Activated CD4-positive, alpha-beta T cell treated with anti-CD3 and anti-CD28 coated beads for 36 hours (primary cell): Measurements from ENCODE around the gene MAPK11. TPM values are rescaled to one million over a fixed set of nuclear protein-coding genes. Genes with fewer than 3 reads are reported as not detected.

ENCODE experiments used
- ATAC-seq: fragments of 200-7000 bp; cut with Tn5 transposase; one replicate; pipeline ENCODE4 v1.10.0; 2021; ENCODE audit warnings: mild to moderate bottlenecking, moderate library complexity
- CTCF ChIA-PET: fragments of 350-600 bp; sonication (Branson Sonifier 250); formaldehyde crosslinking; loops from one replicate; lab custom pipeline; 2021; ENCODE audit warnings: antibody characterized with exemption; lab: Charles Lee
- POLR2A ChIA-PET: fragments of 350-600 bp; sonication (Branson Sonifier 250); formaldehyde crosslinking; loops from one replicate; lab custom pipeline; 2021; ENCODE audit warnings: antibody characterized with exemption, inconsistent platforms; lab: Charles Lee
- DNase-seq: peaks from one replicate; pipeline ENCODE4 v3.0.0-alpha.2; 2020
- H3K27ac Mint-ChIP-seq: one replicate; pipeline ENCODE4 v1.8.0; 2021; ENCODE audit warnings: mixed read lengths
- H3K27me3 Mint-ChIP-seq: one replicate; pipeline ENCODE4 v1.8.0; 2021; ENCODE audit warnings: mixed read lengths
- H3K36me3 Mint-ChIP-seq: one replicate; pipeline ENCODE4 v1.8.0; 2021; ENCODE audit warnings: low read depth, mixed read lengths
- H3K4me1 Mint-ChIP-seq: one replicate; pipeline ENCODE4 v1.8.0; 2021; ENCODE audit warnings: mixed read lengths
- H3K4me3 Mint-ChIP-seq: one replicate; pipeline ENCODE4 v1.8.0; 2021; ENCODE audit warnings: mild to moderate bottlenecking, moderate library complexity, mixed read lengths
- H3K9me3 Mint-ChIP-seq: one replicate; pipeline ENCODE4 v1.8.0; 2021; ENCODE audit warnings: low read depth, mixed read lengths
- intact Hi-C, 2 experiments: fragments of 100-400 bp; cut with DNase I in 1 of 2; cut with micrococcal nuclease in 1 of 2; formaldehyde crosslinking; loops; one replicate each; pipeline versions ENCODE4 v1.14.2 to v1.15.1; 2022 to 2024; cut with DNase I, micrococcal nuclease
- total RNA-seq, 2 experiments: library from RNA; stranded (reverse); gene quantifications; one replicate each; pipeline ENCODE4 v1.2.3, GENCODE V29; 2021

MAPK11 gene
- total RNA-seq, 2 experiments from 2014 or later, result 11.6 to 13.6 TPM

DNA sequence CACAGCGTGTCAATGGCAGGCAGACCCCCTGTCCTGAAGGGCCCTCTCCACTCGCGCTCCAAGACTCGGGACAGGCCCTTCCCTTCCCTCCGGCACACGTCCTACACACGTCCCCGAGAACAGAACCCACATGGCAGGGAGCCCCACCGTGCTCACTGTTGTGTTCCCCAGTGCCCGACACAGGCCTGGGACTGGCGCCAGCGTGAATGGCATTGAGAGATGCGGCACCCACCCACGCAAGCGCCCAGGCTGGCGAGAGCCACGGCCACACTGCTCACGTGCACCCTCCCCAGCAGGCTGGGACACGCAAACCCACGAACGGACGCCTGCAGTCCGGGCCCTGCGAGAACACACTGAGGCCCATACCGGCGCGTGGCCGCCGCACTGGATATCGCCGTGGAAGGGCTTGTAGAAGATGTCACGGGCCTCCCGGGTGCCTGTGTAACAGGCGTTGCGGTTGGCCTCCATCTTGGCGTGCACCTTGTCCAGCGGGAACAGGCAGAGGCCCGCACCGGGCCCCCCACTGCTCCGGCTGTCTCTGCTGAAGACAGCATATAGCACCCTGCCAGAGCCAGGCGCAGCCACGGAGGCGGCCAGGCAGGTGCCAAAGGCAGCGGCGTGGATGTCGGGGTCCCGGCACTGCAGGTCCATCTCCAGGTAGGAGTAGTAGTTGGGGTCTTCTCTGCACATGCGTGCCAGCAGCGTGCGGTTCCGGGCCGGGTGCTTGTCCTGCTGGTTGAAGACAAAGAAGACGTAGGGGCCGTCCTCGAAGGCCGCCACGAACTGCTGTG, 19.2 kb upstream of the MAPK11 start:
- DNase-seq (no peak), ATAC-seq (no peak)
- H3K27me3 Mint-ChIP-seq, result peaks cover 22% of the 10 kb centered on the region
- intact Hi-C loops, result no loop called here
- H3K4me1 Mint-ChIP-seq, result peaks cover 5% of the 10 kb centered on the region
- ChIA-PET CTCF (no interaction called here), POLR2A (no interaction called here)
- no peaks in the 10 kb centered on the region for H3K36me3 Mint-ChIP-seq
- no peaks in the 10 kb centered on the region for H3K9me3 Mint-ChIP-seq
- no peak overlapping the region for H3K4me3 Mint-ChIP-seq
- H3K27ac Mint-ChIP-seq, result no peak overlapping the region

DNA sequence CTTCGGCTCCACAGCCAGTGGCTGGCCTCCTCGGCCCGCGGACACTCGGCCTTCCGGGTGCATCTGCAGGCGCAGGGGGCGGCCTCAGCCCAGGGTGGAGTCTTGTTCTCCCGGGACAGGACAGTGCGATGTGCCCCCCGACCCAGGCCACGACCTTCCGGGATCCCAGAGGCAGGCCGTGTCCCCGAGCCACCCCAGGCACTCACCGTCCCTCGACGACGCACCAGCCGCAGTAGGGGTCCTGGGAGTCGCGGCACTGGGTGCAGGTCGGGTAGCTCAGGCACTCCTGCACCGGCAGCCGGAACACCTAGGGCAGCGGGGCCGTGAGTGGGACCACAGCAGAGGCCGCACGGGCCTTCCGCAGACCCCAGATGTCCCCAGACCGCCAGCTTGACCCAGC, 17.6 kb upstream of the MAPK11 start:
- ChIA-PET CTCF (no interaction called here), POLR2A (no interaction called here)
- Mint-ChIP-seq H3K27me3 (peaks cover 17% of the 10 kb centered on the region), H3K36me3 (no peaks in the 10 kb centered on the region), H3K4me1 (peaks cover 3% of the 10 kb centered on the region), H3K4me3 (no peak overlapping the region), H3K27ac (no peak overlapping the region), H3K9me3 (no peaks in the 10 kb centered on the region)
- DNase-seq (no peak), ATAC-seq (no peak)
- intact Hi-C loops, result no loop called here

GRCh38 chr22:50286701-50287318, 16.6 kb upstream of the MAPK11 start:
- DNase-seq, result no peak
- Mint-ChIP-seq H3K36me3 (no peaks in the 10 kb centered on the region), H3K4me3 (no peak overlapping the region), H3K27ac (no peak overlapping the region), H3K27me3 (peaks cover 8% of the 10 kb centered on the region), H3K4me1 (no peaks in the 10 kb centered on the region), H3K9me3 (no peaks in the 10 kb centered on the region)
- ATAC-seq, result no peak
- ChIA-PET POLR2A (no interaction called here), CTCF (no interaction called here)
- intact Hi-C loops, result no loop called here

DNA sequence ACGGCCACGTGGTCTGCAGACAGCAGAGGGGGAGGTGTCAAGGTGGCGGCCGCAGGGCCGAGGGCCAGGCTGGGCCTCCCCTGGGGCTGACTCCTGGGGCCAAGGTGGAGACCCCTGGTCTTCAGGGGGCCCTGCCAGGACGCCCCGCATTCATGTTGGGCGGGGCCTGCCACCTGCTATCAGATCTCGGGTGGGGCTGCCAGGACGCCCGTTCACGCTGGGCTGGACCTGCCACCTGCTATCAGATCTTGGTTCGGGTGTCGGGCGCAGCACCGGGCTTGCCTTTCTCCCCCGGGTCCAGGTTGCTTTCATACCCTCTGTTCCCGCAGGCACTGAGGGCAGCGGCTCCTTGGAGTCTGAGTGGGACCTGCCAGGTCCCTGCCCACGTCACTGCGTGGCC, 16.1 kb upstream of the MAPK11 start:
- DNase-seq, result no peak
- H3K27ac Mint-ChIP-seq, result no peak overlapping the region
- ChIA-PET POLR2A (no interaction called here), CTCF (no interaction called here)
- no peaks in the 10 kb centered on the region for H3K36me3 Mint-ChIP-seq
- H3K4me3 Mint-ChIP-seq, result no peak overlapping the region
- intact Hi-C loops, result no loop called here
- ATAC-seq, result no peak
- H3K9me3 Mint-ChIP-seq, result no peaks in the 10 kb centered on the region
- H3K27me3 Mint-ChIP-seq, result peaks cover 3% of the 10 kb centered on the region
- H3K4me1 Mint-ChIP-seq, result no peaks in the 10 kb centered on the region

DNA sequence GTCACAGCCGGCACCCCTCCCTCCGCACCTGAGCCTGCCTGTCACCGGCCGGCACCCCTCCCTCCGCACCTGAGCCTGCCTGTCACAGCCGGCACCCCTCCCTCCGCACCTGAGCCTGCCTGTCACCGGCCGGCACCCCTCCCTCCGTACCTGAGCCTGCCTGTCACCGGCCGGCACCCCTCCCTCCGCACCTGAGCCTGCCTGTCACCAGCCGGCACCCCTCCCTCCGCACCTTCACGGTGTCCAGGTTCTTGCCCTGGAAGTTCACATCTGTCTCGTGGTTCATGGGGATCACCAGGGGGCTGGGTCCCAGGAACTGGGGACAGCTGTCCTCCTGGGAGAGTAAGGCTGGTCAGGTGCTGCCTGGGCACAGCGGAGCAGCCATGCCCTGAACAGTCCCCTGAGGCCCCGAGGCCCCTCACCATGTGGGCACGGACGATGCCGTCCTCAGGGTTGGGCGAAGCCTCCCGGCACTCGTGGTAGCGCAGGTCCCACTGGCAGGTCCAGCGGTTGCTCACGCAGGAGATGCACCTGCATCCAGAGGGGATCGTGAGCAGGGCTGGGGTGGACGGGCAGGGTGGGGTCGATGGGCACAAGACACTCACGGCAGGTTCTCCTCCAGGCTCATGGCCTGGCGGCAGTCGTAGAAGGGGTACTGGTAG, 15.5 kb upstream of the MAPK11 start:
- Mint-ChIP-seq H3K4me1 (no peaks in the 10 kb centered on the region), H3K27me3 (no peaks in the 10 kb centered on the region), H3K27ac (no peak overlapping the region), H3K4me3 (no peak overlapping the region), H3K36me3 (no peaks in the 10 kb centered on the region), H3K9me3 (no peaks in the 10 kb centered on the region)
- POLR2A ChIA-PET, result no interaction called here
- intact Hi-C loops, result no loop called here
- DNase-seq (no peak), ATAC-seq (no peak)
- CTCF ChIA-PET, result no interaction called here

- Mint-ChIP-seq H3K4me3 (no peak overlapping the region), H3K36me3 (no peaks in the 10 kb centered on the region), H3K4me1 (no peaks in the 10 kb centered on the region), H3K27ac (no peak overlapping the region), H3K9me3 (no peaks in the 10 kb centered on the region), H3K27me3 (no peaks in the 10 kb centered on the region)
- POLR2A ChIA-PET, result no interaction called here
- CTCF ChIA-PET, result no interaction called here
- DNase-seq, result no peak
- intact Hi-C loops, result no loop called here
- ATAC-seq, result no peak
Observed at GRCh38 chr22:50284479-50284878, 14.3 kb upstream of the MAPK11 start.

GRCh38 chr22:50283821-50284220, 13.6 kb upstream of the MAPK11 start:
- Mint-ChIP-seq H3K36me3 (no peaks in the 10 kb centered on the region), H3K27me3 (no peaks in the 10 kb centered on the region), H3K27ac (no peak overlapping the region), H3K4me1 (no peaks in the 10 kb centered on the region), H3K4me3 (no peak overlapping the region), H3K9me3 (no peaks in the 10 kb centered on the region)
- POLR2A ChIA-PET, result no interaction called here
- ATAC-seq (no peak), DNase-seq (no peak)
- CTCF ChIA-PET, result no interaction called here
- intact Hi-C loops, result no loop called here

DNA sequence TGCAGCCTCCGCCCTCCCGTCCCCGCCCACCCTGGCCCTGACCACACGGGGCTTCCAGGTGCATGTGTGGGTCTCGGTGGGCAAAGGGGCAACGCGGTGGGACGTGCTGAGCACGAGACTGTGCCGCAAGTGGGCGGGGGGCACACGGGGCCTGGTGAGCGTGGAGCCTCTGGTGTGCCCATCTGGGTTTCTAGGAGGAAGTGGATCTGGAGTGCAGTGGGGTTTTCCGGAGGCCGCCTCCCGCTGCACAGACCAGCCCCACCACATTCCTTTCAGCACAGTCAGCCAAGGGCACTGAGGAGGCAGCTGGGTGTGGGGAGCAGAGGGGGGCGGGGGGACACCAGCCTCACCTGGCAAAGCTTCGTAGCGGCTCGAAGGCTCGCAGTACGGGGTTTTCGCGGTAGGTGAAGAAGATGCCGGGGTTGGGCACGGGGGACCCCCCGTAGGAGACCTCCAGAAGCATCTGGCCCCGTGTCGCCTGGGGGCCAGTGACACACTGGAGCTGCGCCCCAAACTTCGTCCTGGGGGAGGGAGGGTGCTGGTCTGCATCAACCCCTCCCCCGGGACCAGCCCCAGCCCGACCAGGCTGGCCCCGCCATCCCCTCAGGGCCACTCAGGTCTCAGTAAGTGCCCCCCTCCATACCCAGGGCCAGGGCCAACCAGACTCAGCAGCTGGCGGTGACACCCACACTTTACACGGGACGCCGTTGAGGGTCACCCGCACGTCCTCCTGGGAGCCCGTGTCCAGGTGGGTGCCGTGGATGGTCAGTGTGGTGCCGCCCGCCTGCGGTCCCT, 12.4 kb upstream of the MAPK11 start:
- POLR2A ChIA-PET, result no interaction called here
- Mint-ChIP-seq H3K4me1 (no peaks in the 10 kb centered on the region), H3K9me3 (no peaks in the 10 kb centered on the region), H3K27me3 (no peaks in the 10 kb centered on the region), H3K4me3 (no peak overlapping the region), H3K27ac (no peak overlapping the region), H3K36me3 (no peaks in the 10 kb centered on the region)
- no peak for DNase-seq
- no peak for ATAC-seq
- CTCF ChIA-PET, result no interaction called here
- intact Hi-C loops, result no loop called here

- H3K9me3 Mint-ChIP-seq, result no peaks in the 10 kb centered on the region
- H3K4me3 Mint-ChIP-seq, result no peak overlapping the region
- ChIA-PET CTCF (no interaction called here), POLR2A (no interaction called here)
- intact Hi-C loops, result no loop called here
- no peak overlapping the region for H3K27ac Mint-ChIP-seq
- DNase-seq, result no peak
- no peak for ATAC-seq
- no peaks in the 10 kb centered on the region for H3K4me1 Mint-ChIP-seq
- H3K36me3 Mint-ChIP-seq, result no peaks in the 10 kb centered on the region
- no peaks in the 10 kb centered on the region for H3K27me3 Mint-ChIP-seq
Observed at GRCh38 chr22:50281957-50282356, 11.8 kb upstream of the MAPK11 start.

- POLR2A ChIA-PET, result no interaction called here
- no peak overlapping the region for H3K4me3 Mint-ChIP-seq
- CTCF ChIA-PET, result no interaction called here
- H3K9me3 Mint-ChIP-seq, result no peaks in the 10 kb centered on the region
- DNase-seq (no peak), ATAC-seq (no peak)
- intact Hi-C loops, result no loop called here
- no peaks in the 10 kb centered on the region for H3K4me1 Mint-ChIP-seq
- no peaks in the 10 kb centered on the region for H3K36me3 Mint-ChIP-seq
- no peak overlapping the region for H3K27ac Mint-ChIP-seq
- no peaks in the 10 kb centered on the region for H3K27me3 Mint-ChIP-seq
Observed at GRCh38 chr22:50281384-50281760, 11.2 kb upstream of the MAPK11 start.

GRCh38 chr22:50280708-50281383, 10.7 kb upstream of the MAPK11 start:
- CTCF ChIA-PET, result no interaction called here

More at GRCh38 chr22:50280708-50281383, 10.7 kb upstream of the MAPK11 start:
- no peak for ATAC-seq
- Mint-ChIP-seq H3K9me3 (no peaks in the 10 kb centered on the region), H3K27ac (no peak overlapping the region), H3K27me3 (no peaks in the 10 kb centered on the region), H3K36me3 (no peaks in the 10 kb centered on the region), H3K4me3 (no peak overlapping the region), H3K4me1 (no peaks in the 10 kb centered on the region)
- POLR2A ChIA-PET, result no interaction called here
- intact Hi-C loops, result no loop called here
- no peak for DNase-seq
